A549 (cell line): ENCODE data around the gene LDOC1. TPM values are rescaled to one million over a fixed set of nuclear protein-coding genes. Genes with fewer than 3 reads are reported as not detected.

ENCODE experiments used
- ATAC-seq, 2 experiments: fragments of 200-7000 bp in 1 of 2; fragments of >200 bp in 1 of 2; cut with Nextera tagmentation in 1 of 2; cut with Tn5 transposase in 1 of 2; 3 replicates each; pipeline versions ENCODE4 v1.8.0 to v1.9.1; 2018 to 2020; ENCODE audit warnings: mild to moderate bottlenecking in 1 of 2, moderate library complexity in 1 of 2
- CTCF ChIA-PET: fragments of 300-600 bp; sonication (Branson Sonifier 250); formaldehyde crosslinking; extraction: SDS; loops from one replicate; lab custom pipeline; 2021; ENCODE audit warnings: antibody characterized with exemption, inconsistent platforms; lab: Yijun Ruan, JAX
- POLR2A ChIA-PET: fragments of 350-600 bp; formaldehyde crosslinking; extraction: SDS; loops from one replicate; lab custom pipeline; 2021; ENCODE audit warnings: antibody characterized with exemption, inconsistent platforms; lab: Yijun Ruan, JAX
- DNase-seq, 2 experiments: peaks; one replicate each; pipeline versions ENCODE4 v3.0.0 to v3.0.0-alpha.2; 2011 to 2016; ENCODE audit warnings: low read depth in 1 of 2, low spot score in 1 of 2
- FAIRE-seq: peaks from 2 replicates; lab custom pipeline; 2011; peaks lifted over from hg19 to GRCh38; lab: Jason Lieb, UNC
- H3K27ac ChIP-seq, 2 experiments: fragments of >200 bp; sonication (Bioruptor Twin); formaldehyde crosslinking; 3 replicates each; pipeline ENCODE4 v1.5.1; 2016 to 2017
- H3K4me1 ChIP-seq: fragments of >200 bp; sonication (Bioruptor Twin); formaldehyde crosslinking; 3 replicates; pipeline ENCODE4 v1.6.1; 2016
- H3K4me2 ChIP-seq: fragments of >200 bp; sonication (Bioruptor Twin); formaldehyde crosslinking; 3 replicates; pipeline ENCODE4 v1.6.1; 2016
- H3K4me3 ChIP-seq: fragments of >200 bp; sonication (Bioruptor Twin); formaldehyde crosslinking; 3 replicates; pipeline ENCODE4 v1.5.1; 2016
- H3K9me3 ChIP-seq: fragments of >200 bp; sonication (Bioruptor Twin); formaldehyde crosslinking; 3 replicates; pipeline ENCODE4 v1.6.1; 2016
- BCL3 ChIP-seq: fragments of >200 bp; sonication (Bioruptor Twin); formaldehyde crosslinking; IDR thresholded peaks from 3 replicates; pipeline ENCODE4 v1.6.1; 2016
- BHLHE40 ChIP-seq: IDR thresholded peaks from 2 replicates; pipeline ENCODE4 v1.6.1; 2012; ENCODE audit warnings: low read depth, low read length, inconsistent platforms
- CBX8 ChIP-seq: fragments of 200-600 bp; sonication (generic); IDR thresholded peaks from 2 replicates; pipeline ENCODE4 v1.6.1; 2016
- CEBPB ChIP-seq, 2 experiments: fragments of >200 bp in 1 of 2; sonication (Bioruptor Twin) in 1 of 2; formaldehyde crosslinking in 1 of 2; IDR thresholded peaks; 2 replicates each; pipeline ENCODE4 v1.6.1; 2012 to 2016
- CHD2 ChIP-seq: fragments of 150-350 bp; IDR thresholded peaks from 2 replicates; pipeline ENCODE4 v1.6.1; 2014; ENCODE audit warnings: low read length; ENCODE audit not compliant: partially characterized antibody
- E2F6 ChIP-seq: IDR thresholded peaks from 2 replicates; pipeline ENCODE4 v1.6.1; 2012; ENCODE audit warnings: low read depth, borderline replicate concordance
- EHMT2 ChIP-seq: fragments of 200-600 bp; sonication (generic); IDR thresholded peaks from 2 replicates; pipeline ENCODE4 v1.6.1; 2016; ENCODE audit warnings: antibody characterized with exemption, low read depth, mild to moderate bottlenecking, moderate library complexity
- ELK1 ChIP-seq: fragments of 150-350 bp; IDR thresholded peaks from 2 replicates; pipeline ENCODE4 v1.6.1; 2014; ENCODE audit warnings: low read depth, mild to moderate bottlenecking, low read length
- GATA3 ChIP-seq: IDR thresholded peaks from 2 replicates; pipeline ENCODE4 v1.6.1; 2012; ENCODE audit warnings: borderline replicate concordance
- HDAC2 ChIP-seq: fragments of 200-600 bp; sonication (generic); IDR thresholded peaks from 2 replicates; pipeline ENCODE4 v1.6.1; 2016
- HES2 ChIP-seq: fragments of >200 bp; sonication (Bioruptor Twin); formaldehyde crosslinking; IDR thresholded peaks from 2 replicates; pipeline ENCODE4 v1.6.1; 2016
- HEYL ChIP-seq: fragments of 250-450 bp; sonication (Bioruptor Pico); IDR thresholded peaks from 2 replicates; pipeline ENCODE4 v1.8.0; 2021; ENCODE audit warnings: mild to moderate bottlenecking, moderate library complexity
- MAX ChIP-seq: IDR thresholded peaks from 2 replicates; pipeline ENCODE4 v1.6.1; 2012
- NFE2L2 ChIP-seq: fragments of 150-350 bp; conservative IDR thresholded peaks from 2 replicates; pipeline ENCODE4 v1.6.1; 2014; ENCODE audit warnings: low read length
- PHF8 ChIP-seq: fragments of 200-600 bp; sonication (generic); IDR thresholded peaks from 2 replicates; pipeline ENCODE4 v1.6.1; 2016; ENCODE audit warnings: low read depth, mild to moderate bottlenecking, antibody characterized with exemption, moderate library complexity, borderline replicate concordance
- POLR2A ChIP-seq: IDR thresholded peaks from 2 replicates; pipeline ENCODE4 v1.6.1; 2012; ENCODE audit warnings: mild to moderate bottlenecking, low read length
- RARB ChIP-seq: fragments of 250-450 bp; sonication (Bioruptor Pico); IDR thresholded peaks from 2 replicates; pipeline ENCODE4 v1.8.0; 2021; ENCODE audit warnings: mild to moderate bottlenecking, moderate library complexity
- REST ChIP-seq: fragments of 200-600 bp; sonication (generic); IDR thresholded peaks from 2 replicates; pipeline ENCODE4 v1.6.1; 2016; ENCODE audit warnings: antibody characterized with exemption, mild to moderate bottlenecking, moderate library complexity
- RFX5 ChIP-seq: fragments of 450-650 bp; IDR thresholded peaks from 2 replicates; pipeline ENCODE4 v1.7.1; 2014; ENCODE audit warnings: antibody characterized with exemption, mild to moderate bottlenecking, moderate library complexity
- SREBF2 ChIP-seq: fragments of 450-650 bp; IDR thresholded peaks from 2 replicates; pipeline ENCODE4 v1.6.1; 2014; ENCODE audit warnings: mild to moderate bottlenecking, moderate library complexity
- TFCP2L1 ChIP-seq: fragments of 250-450 bp; sonication (Bioruptor Pico); IDR thresholded peaks from 2 replicates; pipeline ENCODE4 v1.5.0; 2021; ENCODE audit warnings: mild to moderate bottlenecking
- USF2 ChIP-seq: fragments of 450-650 bp; IDR thresholded peaks from 2 replicates; pipeline ENCODE4 v1.6.1; 2014; ENCODE audit warnings: antibody characterized with exemption
- ZNF302 ChIP-seq: fragments of 250-450 bp; sonication (Bioruptor Pico); IDR thresholded peaks from 2 replicates; pipeline ENCODE4 v1.9.0; 2021; ENCODE audit warnings: inconsistent platforms, mild to moderate bottlenecking, moderate library complexity
- WGBS: methylation state at CpG from one replicate; pipeline ENCODE4 v1.1.6; 2017; ENCODE audit errors: missing lambda C conversion rate; 5-methylcytosine and 5-hydroxymethylcytosine counted together
- polyA minus RNA-seq: library from RNA; depleted of rRNA, polyadenylated mRNA; stranded (reverse); fragments of >200 nt; gene quantifications from 2 replicates; pipeline ENCODE4 v1.2.3, GENCODE V29; 2011; rRNA and poly(A)+ RNA removed
- polyA plus RNA-seq, 4 experiments: library from polyadenylated mRNA; depleted of rRNA in 3 of 4; stranded (reverse); fragments of >200 nt; fragmentation: RNase III in 1 of 4; extraction: RNeasy Plus Mini Kit Qiagen cat#74134 plus additional on column Dnase treatment in 1 of 4; gene quantifications; 2 replicates in 3 of 4; 3 replicates in 1 of 4; pipeline ENCODE4 v1.2.3, GENCODE V29; 2011 to 2017

Gene LDOC1
- polyA plus RNA-seq (2011; rRNA removed) (13.9 and 20.7 TPM in 2 replicates), polyA plus RNA-seq (2017; fragmentation: RNase III; extraction: RNeasy Plus Mini Kit Qiagen cat#74134 plus additional on column Dnase treatment) (59.9 to 76.3 TPM (median 65.0 TPM) in 3 replicates), polyA minus RNA-seq (19.4 and 24.7 TPM in 2 replicates)
- 39.7 and 42.5 TPM in 2 replicates for polyA plus RNA-seq (2012; cell fraction: cytosol; rRNA removed)
- polyA plus RNA-seq (2012; cell fraction: nucleus; rRNA removed) = 47.4 and 52.1 TPM in 2 replicates

GRCh38 chrX:141176586-141177451, at the start of gene LDOC1:
TSS of gene LDOC1 (minus strand) at chrX:141177129. CDS start at chrX:141177021, 108 bp downstream.
- H3K27ac ChIP-seq = peak within 1 kb of the TSS; percentile 79 to 94
- FAIRE-seq (peak; percentile 68), ATAC-seq (peak; percentile 86 to 94), DNase-seq (peak; percentile 53 to 90)
- peaks cover 7% of the 10 kb centered on the region; the same call in 2 of the 3 replicates for H3K4me1 ChIP-seq
- H3K4me2 ChIP-seq = peak within 1 kb of the TSS; percentile 93
- ChIA-PET CTCF (no interaction called here), POLR2A (interaction anchor here (1.0 to 1.2 kb wide), 2 partner anchors 8 to 44 kb away, joined by 3 to 4 read pairs; no protein-coding TSS in a partner anchor)
- no peaks in the 10 kb centered on the region for H3K9me3 ChIP-seq
- WGBS = 3% methylated on average over 20 of the region's 83 CpGs
- TF ChIP-seq CEBPB (IDR thresholded peaks at IDR 0.05) = no peak
- no peak for TF ChIP-seq CHD2
- TF ChIP-seq REST = no peak
- no peak for TF ChIP-seq HEYL (CRISPR knock-in tag)
- peak; percentile 35; the same call in 1 of the 2 replicates for TF ChIP-seq PHF8
- peak; percentile 67 for TF ChIP-seq MAX
- no peak for TF ChIP-seq RARB
- TF ChIP-seq SREBF2 = no peak
- peak; percentile 75 for TF ChIP-seq POLR2A
- 0 out of 3 replicates have a peak, but pooled peaks have one; percentile 42 for TF ChIP-seq BCL3
- TF ChIP-seq E2F6 = peak; percentile 46; the same call in 1 of the 2 replicates
- no peak for TF ChIP-seq NFE2L2
- TF ChIP-seq TFCP2L1 = no peak
- TF ChIP-seq RFX5 = no peak
- no peak for TF ChIP-seq USF2
- no peak for TF ChIP-seq HES2
- no peak for TF ChIP-seq EHMT2
- H3K4me3 ChIP-seq = peak within 1 kb of the TSS; percentile 67

- 77% methylated on average over 2 of the region's 2 CpGs for WGBS
- DNase-seq (no peak), FAIRE-seq (no peak), ATAC-seq (no peak)
- peaks cover 26% of the 10 kb centered on the region for H3K4me1 ChIP-seq
- H3K27ac ChIP-seq = peak overlapping the region; percentile 73 to 81; a peak in 5 of 6 replicates
- ChIA-PET POLR2A (no interaction called here), CTCF (no interaction called here)
- H3K4me2 ChIP-seq = peak overlapping the region; percentile 85
- H3K9me3 ChIP-seq = no peaks in the 10 kb centered on the region
- TF ChIP-seq HEYL (CRISPR knock-in tag) (no peak), CBX8 (no peak), ZNF302 (CRISPR knock-in tag) (no peak), HDAC2 (no peak), ELK1 (no peak), GATA3 (no peak), BHLHE40 (no peak), HES2 (no peak)
- H3K4me3 ChIP-seq = no peak overlapping the region
These were observed 44.7 kb upstream of the LDOC1 start for GRCh38 chrX:141221611-141222010.
